GM19193 (cell line): ENCODE data around the gene A1BG.

Experiments used
- POLR2A ChIP-seq: IDR thresholded peaks from 4 replicates; pipeline ENCODE4 v1.6.1; 2011; ENCODE audit not compliant: insufficient read depth, insufficient read length; ENCODE audit errors: extremely low read depth

A1BG gene

DNA sequence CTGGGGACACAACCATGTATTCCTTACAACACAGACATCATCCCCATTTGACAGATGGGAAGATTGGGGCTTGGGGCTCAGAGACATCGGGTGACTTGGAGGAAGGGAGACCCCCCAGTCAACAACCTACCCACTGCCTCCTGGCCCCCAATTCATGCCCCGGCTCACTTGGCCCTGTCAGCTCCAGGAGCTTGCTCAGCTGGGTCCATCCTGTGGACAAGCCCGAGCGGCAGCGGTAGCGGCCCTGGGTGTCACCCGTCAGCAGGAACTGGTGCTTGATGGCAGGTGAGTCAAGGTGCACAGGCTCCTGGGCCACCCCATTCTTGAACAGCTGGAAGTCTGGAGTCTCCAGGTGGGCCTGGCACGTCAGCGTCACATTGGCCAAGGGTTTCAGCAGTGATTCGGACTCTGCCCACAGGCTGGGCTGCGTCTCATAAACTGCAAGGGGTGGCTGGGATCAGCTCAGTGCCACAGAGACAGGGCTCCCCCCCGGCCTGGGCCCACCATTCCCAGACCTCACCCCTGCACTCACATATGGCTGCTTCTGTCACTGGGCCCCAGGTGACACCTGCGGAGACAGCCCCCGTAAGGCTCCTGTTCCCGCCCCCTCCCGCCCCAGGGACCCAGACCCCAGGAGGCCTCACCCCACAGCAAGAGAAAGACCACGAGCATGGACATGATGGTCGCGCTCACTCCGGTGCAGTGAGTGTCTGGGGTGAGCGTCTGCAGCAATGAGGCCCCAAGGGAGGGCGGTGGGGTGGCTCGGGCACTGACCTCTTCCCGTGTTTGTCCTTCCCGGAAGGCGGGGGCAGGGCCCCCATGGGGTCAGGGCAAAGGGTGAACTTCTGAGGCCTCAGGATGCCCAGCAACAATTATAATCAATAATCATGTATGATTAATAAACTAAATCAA is at the start of gene A1BG:
A1BG (minus strand) TSS at position 733 of the 912 bp plus-strand sequence; CDS start at position 678, 55 bp downstream.
- no peak for TF ChIP-seq POLR2A

DNA sequence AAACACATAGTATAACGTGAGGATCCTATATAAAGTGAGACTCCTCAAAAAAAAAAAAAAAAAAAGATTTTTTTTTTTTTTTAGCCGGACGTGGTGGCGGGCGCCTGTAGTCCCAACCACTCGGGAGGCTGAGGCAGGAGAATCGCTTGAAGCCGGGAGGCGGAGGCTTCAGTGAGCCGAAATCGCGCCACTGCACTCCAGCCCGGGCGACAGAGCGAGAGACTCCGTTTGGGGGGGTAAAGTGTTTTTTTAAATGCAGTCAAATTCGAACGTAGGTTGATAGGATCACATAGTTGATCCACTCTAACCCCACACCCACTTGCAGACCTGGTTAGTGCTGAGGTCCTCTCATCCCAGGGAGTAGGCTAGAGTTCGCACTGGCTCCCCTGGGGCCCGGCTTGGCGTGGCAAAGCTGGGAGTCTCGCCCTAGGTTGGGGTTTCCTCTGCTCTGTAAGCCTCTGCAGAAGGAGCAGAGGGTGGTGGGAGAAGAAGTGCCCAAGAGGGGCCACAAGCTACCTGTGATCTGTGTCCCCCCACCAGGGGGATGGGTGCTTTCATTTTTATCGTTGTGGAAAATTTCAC is 48.6 kb upstream of the A1BG start:
- TF ChIP-seq POLR2A, result no peak

GRCh38 chr19:58400916-58401839 is 47.9 kb upstream of the A1BG start:
- TF ChIP-seq POLR2A, result peak; percentile 84

GRCh38 chr19:58400316-58400915 is 47.1 kb upstream of the A1BG start:
- TF ChIP-seq POLR2A, result no peak

DNA sequence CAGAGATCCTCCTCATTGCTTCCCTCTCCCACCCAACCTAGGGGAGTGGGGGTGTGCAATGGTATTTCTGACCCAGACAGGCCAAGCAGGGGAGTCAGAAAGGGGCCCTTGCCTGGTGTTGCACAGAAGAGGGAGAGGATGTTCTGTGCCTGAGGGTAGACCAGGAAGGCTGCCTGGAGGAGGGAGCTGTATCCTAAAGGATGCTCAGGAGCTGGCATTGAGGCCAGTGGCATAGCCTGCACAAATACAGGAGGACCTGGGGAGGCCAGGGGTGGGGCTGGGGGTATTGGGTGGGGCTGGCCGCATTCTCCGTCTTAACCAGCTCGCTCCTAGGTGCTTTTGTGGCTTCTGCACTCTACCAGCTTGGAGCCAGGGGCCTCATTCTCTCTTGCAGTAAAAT is 46.6 kb upstream of the A1BG start:
- no peak for TF ChIP-seq POLR2A

DNA sequence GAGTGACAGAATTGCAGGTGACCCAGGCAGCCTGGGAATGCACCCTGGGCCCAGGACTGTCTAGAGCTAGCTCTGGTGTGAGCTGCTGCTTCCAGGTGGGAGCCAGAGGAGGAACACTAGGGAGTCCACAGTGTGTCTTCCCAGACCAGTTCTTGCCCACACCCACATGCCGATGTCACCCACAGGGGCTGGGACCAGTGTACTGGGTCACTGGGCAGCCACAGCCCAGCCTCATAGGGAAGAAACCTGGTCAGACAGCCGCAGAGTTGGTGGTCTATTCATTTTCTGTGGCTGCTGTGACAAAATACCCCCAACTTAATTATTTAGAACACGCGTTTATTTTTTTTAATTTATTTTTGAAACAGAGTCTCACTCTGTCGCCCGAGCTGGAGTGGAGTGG is 45.3 kb upstream of the A1BG start:
- no peak for TF ChIP-seq POLR2A

- TF ChIP-seq POLR2A, result no peak
Observed at GRCh38 chr19:58398087-58398486, 44.8 kb upstream of the A1BG start.

DNA sequence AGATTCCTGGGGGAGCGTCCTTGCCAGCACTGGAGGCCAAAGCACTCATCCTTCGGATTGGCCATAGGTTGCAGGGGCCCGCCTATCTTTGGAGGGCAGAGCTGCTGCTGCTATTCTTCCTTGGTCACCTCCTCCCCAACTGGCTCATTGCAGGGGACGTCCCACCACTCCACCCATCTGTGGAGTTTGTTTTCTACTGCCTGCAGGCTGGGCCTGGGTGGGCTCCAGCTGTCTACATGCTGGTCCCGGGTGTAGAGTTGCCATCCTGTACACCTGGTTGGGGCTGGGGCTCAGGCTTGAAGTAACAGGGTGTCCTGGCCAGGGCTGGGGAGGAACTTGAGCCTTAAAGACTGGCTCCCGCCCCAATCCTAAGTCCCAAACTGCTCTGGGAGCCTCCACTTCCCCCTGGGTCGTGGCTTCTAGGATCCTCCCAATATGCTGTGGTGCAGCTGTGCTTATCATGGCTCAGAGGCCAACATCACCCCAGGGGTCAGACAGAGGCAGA is 44.3 kb upstream of the A1BG start:
- TF ChIP-seq POLR2A, result no peak

DNA sequence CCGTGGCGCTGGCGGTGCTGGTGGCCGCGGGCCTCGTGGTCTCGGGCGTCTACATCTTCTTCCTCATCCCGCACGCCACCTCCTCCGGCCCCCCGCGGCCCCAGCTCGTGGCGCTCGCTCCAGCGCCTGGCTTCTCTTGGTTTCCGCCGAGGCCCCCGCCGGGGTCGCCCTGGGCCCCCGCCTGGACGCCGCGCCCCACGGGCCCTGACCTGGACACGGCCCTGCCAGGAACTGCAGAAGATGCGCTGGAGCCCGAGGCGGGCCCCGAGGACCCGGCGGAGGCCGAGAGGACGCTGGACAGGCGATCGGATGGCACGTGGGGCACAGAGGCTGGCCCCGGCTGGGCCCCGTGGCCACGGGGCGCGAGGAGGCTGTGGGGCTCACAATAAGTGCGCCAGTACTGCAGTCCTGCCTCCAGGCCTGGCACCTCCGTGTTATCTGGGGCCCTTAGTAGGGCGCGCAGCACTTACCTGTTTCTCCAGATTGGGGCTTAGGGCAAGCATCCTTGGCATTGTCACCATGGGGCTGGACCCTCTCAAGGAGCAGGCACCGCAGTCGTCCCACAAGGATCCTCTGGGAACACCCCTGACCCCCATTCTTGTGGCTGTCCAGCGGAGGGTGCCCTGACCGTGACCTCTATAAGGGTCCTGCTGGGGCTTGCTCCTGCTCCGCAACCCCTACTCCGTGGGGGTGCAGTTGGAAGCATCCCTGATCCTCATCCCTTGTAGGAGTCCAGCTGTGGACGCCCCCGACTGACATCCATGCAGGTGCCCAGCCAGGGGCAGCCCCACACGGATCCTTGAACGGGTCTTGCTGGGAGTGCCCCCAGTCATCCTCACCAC is 43.6 kb upstream of the A1BG start:
- no peak for TF ChIP-seq POLR2A

DNA sequence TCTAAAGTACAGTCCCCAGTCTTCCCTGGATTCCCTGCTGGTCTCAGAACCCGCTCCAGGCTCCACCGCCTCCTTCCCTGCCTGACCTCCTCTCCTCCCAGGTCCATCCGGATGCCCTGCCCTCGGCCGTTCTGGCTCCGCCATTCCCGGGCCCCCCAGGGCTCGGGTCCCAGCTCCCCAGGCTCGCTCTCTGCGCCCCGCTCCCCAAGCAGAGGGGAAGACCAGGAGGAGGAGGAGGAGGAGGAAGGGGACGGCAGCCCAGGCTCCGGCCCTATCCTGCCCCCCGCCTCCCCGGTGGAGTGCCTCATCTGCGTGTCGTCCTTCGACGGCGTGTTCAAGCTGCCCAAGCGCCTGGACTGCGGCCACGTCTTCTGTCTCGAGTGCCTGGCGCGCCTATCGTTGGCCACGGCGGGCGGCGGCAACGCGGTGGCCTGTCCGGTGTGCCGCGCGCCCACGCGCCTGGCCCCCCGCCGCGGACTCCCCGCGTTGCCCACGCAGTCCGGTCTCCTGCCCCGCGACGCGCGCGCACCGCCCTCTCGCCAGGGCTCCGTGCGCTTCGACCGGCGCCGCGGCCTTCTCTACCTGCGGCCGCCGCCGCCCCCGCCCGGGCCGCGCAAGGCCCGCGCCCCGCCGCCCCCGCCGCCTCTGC is 42.8 kb upstream of the A1BG start:
- no peak for TF ChIP-seq POLR2A

- TF ChIP-seq POLR2A, result peak; percentile 57
Observed at GRCh38 chr19:58395220-58395978, 42.1 kb upstream of the A1BG start, which contains the start of gene RNF225. RNF225 (plus strand) TSS chr19:58395656; CDS start chr19:58396090, 434 bp downstream.

GRCh38 chr19:58394821-58395219 is 41.5 kb upstream of the A1BG start:
- TF ChIP-seq POLR2A, result no peak
